H1 (cell line): Measurements from ENCODE around the gene CXADR. TPM values are rescaled to one million over a fixed set of nuclear protein-coding genes. Genes with fewer than 3 reads are reported as not detected.

Source experiments
- CTCF ChIA-PET: fragments of 300-600 bp; sonication (Branson Sonifier 250); formaldehyde crosslinking; loops from one replicate; lab custom pipeline; 2021; ENCODE audit not compliant: partially characterized antibody; lab: Charles Lee
- POLR2A ChIA-PET: fragments of 300-600 bp; sonication (Branson Sonifier 250); formaldehyde crosslinking; loops from one replicate; lab custom pipeline; 2021; ENCODE audit warnings: inconsistent platforms; ENCODE audit not compliant: partially characterized antibody; lab: Charles Lee
- DNase-seq, 2 experiments: peaks; one replicate each; pipeline versions ENCODE4 v3.0.0 to v3.0.0-alpha.2; 2010 to 2022; ENCODE audit warnings: low spot score in 2 of 2, low read depth in 1 of 2, mixed read lengths in 1 of 2
- FAIRE-seq: peaks from 2 replicates; lab custom pipeline; 2011; peaks lifted over from hg19 to GRCh38; lab: Jason Lieb, UNC
- H2AFZ ChIP-seq: 2 replicates; pipeline ENCODE4 v1.8.1; 2012; ENCODE audit warnings: low read length, inconsistent platforms
- H2AK5ac ChIP-seq: 2 replicates; pipeline ENCODE4 v1.6.1; 2013; ENCODE audit warnings: low read depth, low read length
- H2BK120ac ChIP-seq: replicated peaks from 2 replicates; pipeline ENCODE3; 2013; ENCODE audit warnings: low read depth, low read length, inconsistent platforms
- H2BK12ac ChIP-seq: 2 replicates; pipeline ENCODE4 v1.6.1; 2013; ENCODE audit warnings: low read depth, low read length
- H2BK15ac ChIP-seq: 2 replicates; pipeline ENCODE4 v1.6.1; 2013; ENCODE audit warnings: low read length
- H2BK20ac ChIP-seq: 2 replicates; pipeline ENCODE4 v1.6.1; 2013; ENCODE audit warnings: low read length
- H2BK5ac ChIP-seq: 2 replicates; pipeline ENCODE4 v1.6.1; 2013; ENCODE audit warnings: low read depth, low read length
- H3K14ac ChIP-seq: 2 replicates; pipeline ENCODE4 v1.6.1; 2013; ENCODE audit warnings: inconsistent platforms; ENCODE audit not compliant: insufficient read length
- H3K18ac ChIP-seq: 2 replicates; pipeline ENCODE4 v1.6.1; 2013; ENCODE audit warnings: low read length; ENCODE audit errors: extremely low read depth
- H3K23ac ChIP-seq: 2 replicates; pipeline ENCODE4 v1.6.1; 2013; ENCODE audit warnings: inconsistent platforms; ENCODE audit not compliant: insufficient read length
- H3K23me2 ChIP-seq: 2 replicates; pipeline ENCODE4 v1.6.1; 2013; ENCODE audit warnings: low read depth, low read length
- H3K27ac ChIP-seq: 2 replicates; pipeline ENCODE4 v1.6.1; 2011; ENCODE audit warnings: low read depth, low read length, inconsistent platforms
- H3K27me3 ChIP-seq, 4 experiments: replicated peaks in 1 of 4; 1 replicate in 1 of 4; 2 replicates in 3 of 4; pipeline versions ENCODE4 v1.6.1 to v1.8.1; 2011 to 2013; ENCODE audit warnings: low read length in 3 of 4, mild to moderate bottlenecking in 3 of 4, inconsistent platforms in 2 of 4, mixed read lengths in 2 of 4, moderate library complexity in 1 of 4; ENCODE audit not compliant: control insufficient read depth in 3 of 4, insufficient read depth in 3 of 4; ENCODE audit errors: extremely low read depth in 1 of 4
- H3K36me3 ChIP-seq, 4 experiments: 2 replicates each; pipeline versions ENCODE4 v1.6.1 to v1.8.1; 2011 to 2013; ENCODE audit warnings: mild to moderate bottlenecking in 4 of 4, low read length in 3 of 4, moderate library complexity in 2 of 4, control low read depth in 1 of 4, inconsistent platforms in 1 of 4; ENCODE audit not compliant: insufficient read depth in 4 of 4, control insufficient read depth in 2 of 4
- H3K4ac ChIP-seq: replicated peaks from 2 replicates; pipeline ENCODE3; 2013; ENCODE audit warnings: low read length, low read depth, mixed read lengths, inconsistent platforms; ENCODE audit not compliant: insufficient read length
- H3K4me1 ChIP-seq, 4 experiments: replicated peaks in 1 of 4; 1 replicate in 1 of 4; 2 replicates in 3 of 4; pipeline versions ENCODE4 v1.6.1 to v1.8.1; 2011 to 2013; ENCODE audit warnings: low read length in 3 of 4, inconsistent platforms in 2 of 4, mixed read lengths in 1 of 4; ENCODE audit not compliant: insufficient read depth in 4 of 4, control insufficient read depth in 3 of 4
- H3K4me2 ChIP-seq, 2 experiments: 2 replicates each; pipeline versions ENCODE4 v1.6.1 to v1.8.1; 2011 to 2013; ENCODE audit warnings: low read depth in 2 of 2, low read length in 2 of 2, control low read depth in 1 of 2, inconsistent platforms in 1 of 2, mild to moderate bottlenecking in 1 of 2; ENCODE audit not compliant: insufficient read depth in 1 of 2
- H3K4me3 ChIP-seq, 4 experiments: fragments of 200-600, 300-600 bp in 1 of 4; sonication (generic), shearing (Covaris generic), sonication (Bioruptor Twin) in 1 of 4; 2 replicates each; pipeline versions ENCODE4 v1.5.1 to v1.8.1; 2011 to 2016; ENCODE audit warnings: low read length in 4 of 4, low read depth in 3 of 4, control low read depth in 2 of 4, inconsistent platforms in 2 of 4, mild to moderate bottlenecking in 2 of 4, mixed read lengths in 1 of 4, moderate library complexity in 1 of 4; ENCODE audit not compliant: insufficient read depth in 2 of 4; ENCODE audit errors: extremely low read depth in 1 of 4
- H3K56ac ChIP-seq: replicated peaks from 2 replicates; pipeline ENCODE3; 2013; ENCODE audit warnings: low read depth, mild to moderate bottlenecking, mixed read lengths, low read length, inconsistent platforms; ENCODE audit not compliant: insufficient read length
- H3K79me1 ChIP-seq: 2 replicates; pipeline ENCODE4 v1.6.1; 2013; ENCODE audit warnings: low read depth, low read length, control low read depth
- H3K79me2 ChIP-seq, 2 experiments: 2 replicates each; pipeline versions ENCODE4 v1.6.1 to v1.8.1; 2012 to 2013; ENCODE audit warnings: low read length in 2 of 2, mild to moderate bottlenecking in 2 of 2, inconsistent platforms in 1 of 2; ENCODE audit not compliant: insufficient read depth in 2 of 2, control insufficient read depth in 1 of 2
- H3K9ac ChIP-seq, 4 experiments: replicated peaks in 1 of 4; 1 replicate in 1 of 4; 2 replicates in 3 of 4; pipeline versions ENCODE4 v1.6.1 to v1.8.1; 2011 to 2013; ENCODE audit warnings: low read depth in 3 of 4, low read length in 3 of 4, control low read depth in 2 of 4, mild to moderate bottlenecking in 2 of 4, moderate library complexity in 2 of 4, inconsistent platforms in 1 of 4; ENCODE audit errors: extremely low read depth in 1 of 4
- H3K9me3 ChIP-seq, 2 experiments: 2 replicates each; pipeline versions ENCODE4 v1.6.1 to v1.8.1; 2012 to 2013; ENCODE audit warnings: mild to moderate bottlenecking in 2 of 2, moderate library complexity in 2 of 2, control low read depth in 1 of 2, inconsistent platforms in 1 of 2, low read depth in 1 of 2, low read length in 1 of 2, mixed read lengths in 1 of 2; ENCODE audit not compliant: insufficient read depth in 2 of 2
- H4K20me1 ChIP-seq, 2 experiments: replicated peaks in 1 of 2; 2 replicates each; pipeline versions ENCODE3 to v1.8.1; 2011 to 2013; ENCODE audit warnings: inconsistent platforms in 2 of 2, low read length in 2 of 2, mild to moderate bottlenecking in 1 of 2; ENCODE audit not compliant: insufficient read depth in 2 of 2, control insufficient read depth in 1 of 2
- H4K5ac ChIP-seq: 2 replicates; pipeline ENCODE4 v1.6.1; 2013; ENCODE audit warnings: low read length, low read depth, mixed read lengths, inconsistent platforms; ENCODE audit not compliant: insufficient read length
- H4K8ac ChIP-seq: 2 replicates; pipeline ENCODE4 v1.8.0; 2013; ENCODE audit warnings: mild to moderate bottlenecking, moderate library complexity, low read length, inconsistent platforms; ENCODE audit not compliant: insufficient read depth; ENCODE audit errors: extremely low read depth
- H4K91ac ChIP-seq: replicated peaks from 2 replicates; pipeline ENCODE3; 2013; ENCODE audit warnings: low read length, mixed read lengths, inconsistent platforms; ENCODE audit not compliant: insufficient read length
- EGR1 ChIP-seq: IDR thresholded peaks from 2 replicates; pipeline ENCODE4 v1.6.1; 2011; ENCODE audit warnings: low read depth, low read length, borderline replicate concordance
- NRF1 ChIP-seq: IDR thresholded peaks from 2 replicates; pipeline ENCODE4 v1.6.1; 2011; ENCODE audit warnings: mild to moderate bottlenecking, low read depth, low read length, improper control_type of control experiment
- POU5F1 ChIP-seq: IDR thresholded peaks from 2 replicates; pipeline ENCODE4 v1.6.1; 2011; ENCODE audit warnings: low read depth, mild to moderate bottlenecking, low read length, moderate library complexity
- RXRA ChIP-seq: IDR thresholded peaks from 2 replicates; pipeline ENCODE4 v1.6.1; 2011; ENCODE audit warnings: low read depth, mild to moderate bottlenecking, low read length, moderate library complexity; ENCODE audit not compliant: insufficient read depth
- WGBS, 2 experiments: shearing (Covaris generic) in 1 of 2; methylation state at CpG; one replicate each; pipeline versions ENCODE4 v1.1.6 to v1.1.7; 2013 to 2015; ENCODE audit warnings: low lambda C conversion rate in 2 of 2, mixed read lengths in 2 of 2, inconsistent platforms in 1 of 2, low coverage in 1 of 2, missing lambda C conversion rate in 1 of 2; ENCODE audit not compliant: insufficient replicate concordance in 2 of 2, insufficient coverage in 1 of 2, insufficient read length in 1 of 2; ENCODE audit errors: extremely low coverage in 1 of 2, missing lambda C conversion rate in 1 of 2; 5-methylcytosine and 5-hydroxymethylcytosine counted together
- polyA plus RNA-seq, 7 experiments: library from polyadenylated mRNA; depleted of rRNA in 3 of 7; stranded (reverse) in 5 of 7; unstranded in 2 of 7; fragments of >200 nt in 5 of 7; fragments of 200-250 nt in 2 of 7; gene quantifications; 1 replicate in 5 of 7; 2 replicates in 1 of 7; 4 replicates in 1 of 7; pipeline versions ENCODE4 v1.2.1 to v1.2.3, GENCODE V29; 2011 to 2013; ENCODE audit warnings: missing spikeins in 2 of 7, mixed read lengths in 2 of 7
- total RNA-seq: library from RNA; stranded (reverse); fragmentation: NEBNext Ultra II Directional; extraction: Animal tissue kit (Norgen Biotek cat#: 25700); gene quantifications from 2 replicates; pipeline ENCODE4 v1.2.1, GENCODE V29; 2021

The CXADR gene
- total and polyA plus RNA-seq, 2 of the 8 experiments (the other 6 are each of a cell fraction or from before 2014, with no cell fraction given), result 45.6 to 145 TPM

DNA sequence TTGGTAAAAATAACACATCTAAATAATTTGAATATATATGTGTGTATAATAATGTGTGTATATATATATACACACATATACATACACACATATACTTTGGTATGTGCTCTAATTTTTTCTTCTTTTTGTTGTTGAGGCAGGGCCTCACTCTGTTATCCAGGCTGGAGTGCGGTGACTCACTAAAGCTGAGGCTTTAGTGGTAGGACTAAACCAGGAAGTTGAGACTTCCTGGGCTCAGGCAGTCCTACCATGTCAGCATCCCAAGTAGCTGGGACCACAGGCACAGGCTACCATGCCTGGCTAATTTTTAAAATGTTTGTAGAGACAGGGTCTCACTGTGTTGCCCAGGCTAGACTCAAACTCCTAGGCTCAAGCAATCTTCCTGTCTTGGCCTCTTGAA is 46.7 kb upstream of the CXADR start:
- Histone ChIP-seq H4K20me1 (no peaks in the 10 kb centered on the region), H3K18ac (no peak overlapping the region), H3K14ac (no peak overlapping the region), H2BK20ac (no peak overlapping the region), H3K9ac (no peak overlapping the region), H3K23me2 (no peaks in the 10 kb centered on the region), H2BK120ac (no peak overlapping the region), H2BK12ac (no peak overlapping the region), H3K79me2 (no peaks in the 10 kb centered on the region), H4K8ac (no peak overlapping the region), H2AK5ac (no peak overlapping the region), H4K91ac (no peak overlapping the region), H3K79me1 (no peaks in the 10 kb centered on the region), H3K23ac (no peak overlapping the region), H3K4me1 (peaks cover 0 to 3% (median 0%) of the 10 kb centered on the region in 4 experiments; a peak in 1 of 7 replicates), H2BK5ac (no peak overlapping the region), H3K36me3 (no peaks in the 10 kb centered on the region), H3K4me2 (no peak overlapping the region), H3K27me3 (no peaks in the 10 kb centered on the region), H3K56ac (no peak overlapping the region), H3K4me3 (no peak overlapping the region), H3K4ac (no peak overlapping the region), H2AFZ (no peak overlapping the region), H3K27ac (no peak overlapping the region), H4K5ac (no peak overlapping the region), H3K9me3 (no peaks in the 10 kb centered on the region), H2BK15ac (no peak overlapping the region)
- TF ChIP-seq NRF1 (no peak), RXRA (no peak), POU5F1 (no peak), EGR1 (no peak)
- no peak for DNase-seq
- ChIA-PET POLR2A (no interaction called here), CTCF (no interaction called here)
- FAIRE-seq, result no peak
- 96% methylated on average over 1 of the region's 1 CpG; no CpG with 5 or more reads in 1 of the 2 experiments for WGBS, 2 experiments
